Common myeloid progenitor, CD34-positive (primary cell): ENCODE data around the gene PHLPP1.
"Not testable (repeated sequence)": the region's sequence is repeated elsewhere in the genome, so short reads cannot be mapped to it uniquely, and the experiment has no call there.

Experiments
- CTCF ChIA-PET: fragments of 350-600 bp; sonication (Branson Sonifier 250); formaldehyde crosslinking; loops from one replicate; lab custom pipeline; 2021; ENCODE audit warnings: antibody characterized with exemption; lab: Charles Lee
- POLR2A ChIA-PET: fragments of 350-600 bp; sonication (Branson Sonifier 250); formaldehyde crosslinking; loops from one replicate; lab custom pipeline; 2021; ENCODE audit warnings: antibody characterized with exemption; lab: Charles Lee
- DNase-seq, 3 donors: peaks; one replicate each; pipeline versions ENCODE4 v3.0.0 to v3.0.0-alpha.2; 2013
- H3K27ac ChIP-seq, 2 experiments: 1 replicate in 1 of 2; 2 replicates in 1 of 2; pipeline ENCODE4 v1.7.0; 2013; ENCODE audit warnings: inconsistent platforms in 2 of 2, low read length in 2 of 2, mild to moderate bottlenecking in 2 of 2, low read depth in 1 of 2, moderate library complexity in 1 of 2; ENCODE audit not compliant: severe bottlenecking in 2 of 2, insufficient read depth in 1 of 2, poor library complexity in 1 of 2
- H3K27me3 ChIP-seq, 5 experiments: replicated peaks in 2 of 5; 1 replicate in 3 of 5; 2 replicates in 2 of 5; pipeline versions ENCODE4 v1.6.1 to v1.7.0; 2013; ENCODE audit warnings: low read length in 4 of 5, mild to moderate bottlenecking in 2 of 5, moderate library complexity in 2 of 5, inconsistent platforms in 1 of 5; ENCODE audit not compliant: insufficient read depth in 5 of 5, control insufficient read depth in 4 of 5
- H3K36me3 ChIP-seq, 4 experiments: 1 replicate in 2 of 4; 2 replicates in 2 of 4; pipeline versions ENCODE4 v1.6.1 to v1.7.0; 2013; ENCODE audit warnings: low read length in 3 of 4, control low read depth in 1 of 4, mild to moderate bottlenecking in 1 of 4; ENCODE audit not compliant: control insufficient read depth in 4 of 4, insufficient read depth in 4 of 4
- H3K4me1 ChIP-seq, 4 experiments: 1 replicate in 3 of 4; 2 replicates in 1 of 4; pipeline versions ENCODE4 v1.6.1 to v1.7.1; 2013; ENCODE audit warnings: low read length in 3 of 4, mild to moderate bottlenecking in 3 of 4, control low read depth in 1 of 4, inconsistent platforms in 1 of 4, moderate library complexity in 1 of 4; ENCODE audit not compliant: control insufficient read depth in 4 of 4, insufficient read depth in 4 of 4; ENCODE audit errors: control extremely low read depth in 1 of 4
- H3K4me3 ChIP-seq, 7 experiments: 1 replicate in 4 of 7; 2 replicates in 3 of 7; pipeline versions ENCODE4 v1.5.1 to v1.7.0; 2013; ENCODE audit warnings: mild to moderate bottlenecking in 7 of 7, low read length in 6 of 7, moderate library complexity in 6 of 7, inconsistent platforms in 2 of 7, low read depth in 2 of 7, control low read depth in 1 of 7; ENCODE audit not compliant: insufficient read depth in 4 of 7, control insufficient read depth in 1 of 7; ENCODE audit errors: extremely low read depth in 1 of 7
- H3K9me3 ChIP-seq, 5 experiments: 1 replicate in 4 of 5; 2 replicates in 1 of 5; pipeline versions ENCODE4 v1.6.1 to v1.7.1; 2013; ENCODE audit warnings: low read length in 4 of 5, mild to moderate bottlenecking in 2 of 5, inconsistent platforms in 1 of 5, low read depth in 1 of 5, moderate library complexity in 1 of 5; ENCODE audit not compliant: control insufficient read depth in 4 of 5, insufficient read depth in 2 of 5; ENCODE audit errors: control extremely low read depth in 1 of 5
- WGBS: methylation state at CpG from one replicate; pipeline ENCODE4 v1.1.5; 2013; ENCODE audit not compliant: insufficient coverage; 5-methylcytosine and 5-hydroxymethylcytosine counted together

Gene PHLPP1

GRCh38 chr18:62809445-62809844, 94.1 kb downstream of the PHLPP1 start:
- H3K27ac ChIP-seq, H3K9me3 ChIP-seq, H3K36me3 ChIP-seq, POLR2A ChIA-PET, DNase-seq, H3K4me3 ChIP-seq, H3K27me3 ChIP-seq: not testable (repeated sequence)
- CTCF ChIA-PET = interaction anchor here (1.1 kb wide), 2 partner anchors 36 to 84 kb away, joined by 3 to 4 read pairs; no protein-coding TSS in a partner anchor
- WGBS = 99% methylated on average over 7 of the region's 8 CpGs
- H3K4me1 ChIP-seq = peaks cover 0 to 12% (median 6%) of the 10 kb centered on the region in 4 experiments

DNA sequence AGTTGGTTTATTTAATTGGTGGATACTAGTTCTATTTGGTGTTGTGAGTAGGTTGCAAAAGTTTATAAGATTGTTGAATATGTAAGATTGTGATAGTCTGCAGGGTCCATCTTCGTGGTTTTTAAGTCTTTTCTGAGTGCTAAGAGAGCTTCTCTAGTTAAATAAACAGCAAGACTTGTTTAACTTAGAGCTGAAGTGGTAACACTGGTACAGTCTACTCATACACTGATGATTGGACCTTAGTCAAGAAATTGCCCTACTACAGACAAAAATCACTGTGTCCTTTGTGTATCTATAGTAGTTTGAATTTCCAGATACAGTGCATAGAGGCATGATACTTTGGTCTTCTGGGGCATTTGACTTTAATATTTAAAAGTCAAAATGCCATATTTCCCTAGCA, 94.6 kb downstream of the PHLPP1 start:
- WGBS = no CpG with 5 or more reads among the region's 1 CpG
- CTCF ChIA-PET = interaction anchor here (1.1 kb wide), 2 partner anchors 36 to 84 kb away, joined by 3 to 4 read pairs; no protein-coding TSS in a partner anchor

DNA sequence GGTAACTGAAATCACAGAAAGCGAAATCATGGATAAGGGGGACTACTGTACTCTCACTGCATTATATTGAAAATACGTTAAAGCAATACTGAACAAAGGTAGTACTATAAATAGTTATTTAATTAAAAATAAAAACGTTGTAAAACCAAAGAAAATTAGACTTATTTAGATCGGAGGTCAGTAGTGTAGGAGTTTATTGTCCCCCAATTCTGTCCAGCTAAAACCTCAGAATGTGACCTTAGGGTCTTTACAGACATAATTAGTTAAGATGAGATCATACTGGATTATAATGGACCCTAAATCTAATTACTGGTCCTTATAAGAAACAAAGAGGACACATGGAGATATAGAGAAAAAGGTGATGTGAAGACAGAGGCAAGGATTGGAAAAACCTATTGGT, 95.3 kb downstream of the PHLPP1 start:
- CTCF ChIA-PET = interaction anchor here (2.7 kb wide), 1 partner anchor 8 kb away, joined by 13 read pairs; no protein-coding TSS in a partner anchor
- Histone ChIP-seq H3K27ac (no peak overlapping the region), H3K27me3 (no peaks in the 10 kb centered on the region), H3K36me3 (no peaks in the 10 kb centered on the region), H3K4me1 (peaks cover 3 to 19% (median 10%) of the 10 kb centered on the region in 4 experiments), H3K4me3 (no peak overlapping the region), H3K9me3 (no peaks in the 10 kb centered on the region)
- DNase-seq = no peak
- POLR2A ChIA-PET = no interaction called here
- 100% methylated on average over 1 of the region's 4 CpGs for WGBS

More for the DNA sequence above, 94.6 kb downstream of the PHLPP1 start:
- Histone ChIP-seq H3K4me3 (no peak overlapping the region), H3K27me3 (no peaks in the 10 kb centered on the region), H3K36me3 (no peaks in the 10 kb centered on the region), H3K9me3 (no peaks in the 10 kb centered on the region), H3K4me1 (peaks cover 0 to 17% (median 7%) of the 10 kb centered on the region in 4 experiments), H3K27ac (no peak overlapping the region)
- no peak for DNase-seq
- POLR2A ChIA-PET = no interaction called here

GRCh38 chr18:62811674-62812073, 96.3 kb downstream of the PHLPP1 start:
- ChIA-PET POLR2A (interaction anchor here (0.6 kb wide), 1 partner anchor 26 kb away, joined by 3 read pairs; no protein-coding TSS in a partner anchor), CTCF (interaction anchor here (0.7 to 2.7 kb wide), 4 partner anchors 9 to 225 kb away, joined by 3 to 13 read pairs (median 4); no protein-coding TSS in a partner anchor)
- Histone ChIP-seq H3K27ac (no peak overlapping the region), H3K36me3 (no peaks in the 10 kb centered on the region), H3K27me3 (no peaks in the 10 kb centered on the region), H3K4me1 (peaks cover 3 to 24% (median 11%) of the 10 kb centered on the region in 4 experiments), H3K9me3 (no peaks in the 10 kb centered on the region), H3K4me3 (no peak overlapping the region)
- no peak for DNase-seq

- ChIA-PET POLR2A (interaction anchor here (0.7 kb wide), 1 partner anchor 57 kb away, joined by 3 read pairs; no protein-coding TSS in a partner anchor), CTCF (interaction anchor here (1.4 to 2.7 kb wide), 2 partner anchors 9 to 13 kb away, joined by 4 to 13 read pairs; no protein-coding TSS in a partner anchor)
- H3K4me3 ChIP-seq = no peak overlapping the region
- no peaks in the 10 kb centered on the region for H3K36me3 ChIP-seq
- 100% methylated on average over 1 of the region's 3 CpGs for WGBS
- peaks cover 3 to 24% (median 11%) of the 10 kb centered on the region in 4 experiments for H3K4me1 ChIP-seq
- no peaks in the 10 kb centered on the region for H3K9me3 ChIP-seq
- H3K27ac ChIP-seq = no peak overlapping the region
- DNase-seq = no peak
- no peaks in the 10 kb centered on the region for H3K27me3 ChIP-seq
Observed at GRCh38 chr18:62812242-62812641, 96.9 kb downstream of the PHLPP1 start.

GRCh38 chr18:62812876-62813275, 97.5 kb downstream of the PHLPP1 start:
- Histone ChIP-seq H3K27ac (no peak overlapping the region), H3K4me1 (peaks cover 3 to 24% (median 11%) of the 10 kb centered on the region in 4 experiments), H3K9me3 (no peaks in the 10 kb centered on the region), H3K36me3 (no peaks in the 10 kb centered on the region), H3K4me3 (no peak overlapping the region), H3K27me3 (no peaks in the 10 kb centered on the region)
- peak in 2 of 3 donors; percentile 28 to 54 for DNase-seq
- POLR2A ChIA-PET = interaction anchor here (0.7 kb wide), 1 partner anchor 57 kb away, joined by 3 read pairs; no protein-coding TSS in a partner anchor
- CTCF ChIA-PET = interaction anchor here (1.4 to 2.7 kb wide), 2 partner anchors 10 to 14 kb away, joined by 4 to 13 read pairs; no protein-coding TSS in a partner anchor

GRCh38 chr18:62814132-62814759, 98.9 kb downstream of the PHLPP1 start:
- Histone ChIP-seq H3K4me3 (no peak overlapping the region), H3K9me3 (no peaks in the 10 kb centered on the region), H3K4me1 (peaks cover 3 to 24% (median 11%) of the 10 kb centered on the region in 4 experiments), H3K27me3 (no peaks in the 10 kb centered on the region), H3K36me3 (no peaks in the 10 kb centered on the region), H3K27ac (no peak overlapping the region)
- DNase-seq = no peak
- ChIA-PET POLR2A (no interaction called here), CTCF (interaction anchor here (0.9 to 1.7 kb wide), 4 partner anchors 11 to 128 kb away, joined by 3 to 8 read pairs (median 4); no protein-coding TSS in a partner anchor)
- WGBS = no CpG with 5 or more reads among the region's 2 CpGs
